Measurements from ENCODE around the gene EPHB2. TPM values are rescaled to one million over a fixed set of nuclear protein-coding genes. Genes with fewer than 3 reads are reported as not detected.
A peak's percentile ranks its signal among the peaks of the same experiment; 100 is the strongest.

Gene EPHB2
- total and polyA plus RNA-seq, 7 experiments from 2014 or later, result 0.27 to 2.2 (median 0.49) TPM; not detected in 3

DNA sequence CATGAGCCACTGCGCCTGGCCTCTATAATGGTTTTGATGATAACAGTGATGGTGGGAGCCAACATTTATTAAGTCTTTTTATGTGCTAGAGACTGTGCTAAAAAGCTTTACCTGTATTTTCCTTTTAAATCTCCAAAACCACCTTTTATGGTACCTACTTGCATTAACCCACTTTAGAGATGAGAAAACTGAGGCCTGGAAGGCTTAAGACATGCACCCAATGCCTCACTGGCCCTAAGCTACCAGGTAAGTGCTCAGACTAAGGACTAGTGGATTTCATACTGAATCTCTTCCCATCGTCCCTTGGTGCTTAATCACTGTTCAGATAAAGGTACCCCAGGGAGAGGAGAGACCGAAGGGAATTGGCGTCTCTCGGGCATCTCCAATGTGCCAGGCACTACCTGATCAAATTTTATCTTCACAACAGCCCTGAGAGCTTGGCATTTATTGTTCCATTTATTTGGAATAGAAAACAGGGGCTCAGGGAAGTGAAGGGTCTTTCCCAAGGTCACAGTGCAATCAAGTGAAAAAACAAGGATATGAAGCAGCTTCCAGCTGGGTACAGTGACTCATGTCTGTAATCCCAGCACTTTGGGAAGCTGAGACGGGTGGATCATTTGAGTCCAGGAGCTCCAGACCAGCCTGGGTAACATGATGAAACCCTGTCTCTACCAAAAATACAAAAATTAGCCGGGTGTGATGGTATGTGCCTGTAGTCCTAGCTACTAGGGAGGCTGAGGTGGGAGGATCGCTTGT is 177.9 kb downstream of the EPHB2 start:
- intact Hi-C loops (cut with micrococcal nuclease), result no loop called here

DNA sequence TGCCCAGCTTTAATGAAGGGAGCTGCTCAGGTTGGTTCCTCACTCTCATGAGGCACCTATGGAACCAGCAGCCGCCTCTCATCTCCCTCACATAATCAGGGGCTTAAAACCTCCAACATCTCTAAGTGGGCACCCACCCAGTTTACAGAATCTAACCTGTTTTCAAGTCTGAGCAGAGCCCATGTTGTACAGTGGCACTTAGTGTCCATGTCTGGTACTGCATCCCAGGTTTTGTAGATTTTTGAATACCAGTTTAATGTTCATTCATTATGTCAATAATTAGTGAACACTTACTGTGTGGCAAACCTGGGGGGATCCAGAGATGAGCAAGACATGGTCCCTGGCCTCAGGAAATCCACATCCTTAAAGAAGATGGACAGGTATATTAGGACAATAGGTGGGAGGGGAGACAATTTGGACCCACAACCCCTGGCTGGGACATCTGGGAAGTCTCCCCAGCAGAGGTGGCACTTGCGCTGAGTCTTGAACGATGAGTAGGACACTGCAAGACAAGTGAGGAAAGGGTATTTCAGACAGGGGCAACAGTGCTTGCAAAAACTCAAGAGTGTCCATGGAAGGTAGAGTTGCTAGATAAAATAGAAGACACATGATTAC is 178.7 kb downstream of the EPHB2 start:
- Mint-ChIP-seq H3K27ac (no peak overlapping the region), H3K27me3 (peaks cover 5 to 31% (median 14%) of the 10 kb centered on the region in 5 donors), H3K4me1 (peaks cover 6 to 11% (median 9%) of the 10 kb centered on the region in 7 donors), H3K9me3 (no peaks in the 10 kb centered on the region), H3K4me3 (no peak overlapping the region), H3K36me3 (no peaks in the 10 kb centered on the region)
- Histone ChIP-seq H3K9me3 (ENCODE audit: control insufficient read depth in 2 of 3, low read length in 3 of 3) (no peaks in the 10 kb centered on the region), H3K27ac (ENCODE audit: low read depth, low read length) (no peak overlapping the region), H3K4me1 (ENCODE audit: control insufficient read depth in 2 of 2, insufficient read depth in 2 of 2, low read length in 2 of 2) (peaks cover 0 to 8% of the 10 kb centered on the region in 2 donors), H3K4me3 (ENCODE audit: low read length) (no peak overlapping the region), H3K36me3 (ENCODE audit: control insufficient read depth in 2 of 3, insufficient read depth in 3 of 3, low read length in 3 of 3) (no peaks in the 10 kb centered on the region), H3K27me3 (ENCODE audit: control insufficient read depth in 2 of 2, insufficient read depth in 2 of 2, low read length in 2 of 2) (no peaks in the 10 kb centered on the region)
- intact Hi-C loops (cut with micrococcal nuclease), result no loop called here
- DNase-seq, result no peak
- ATAC-seq, result peak; percentile 55
- POLR2A ChIA-PET, result no interaction called here
- CTCF ChIA-PET, result no interaction called here

More for the DNA sequence above, 177.9 kb downstream of the EPHB2 start:
- Histone ChIP-seq H3K4me1 (ENCODE audit: control insufficient read depth in 2 of 2, insufficient read depth in 2 of 2, low read length in 2 of 2) (peaks cover 0 to 8% of the 10 kb centered on the region in 2 donors), H3K27me3 (ENCODE audit: control insufficient read depth in 2 of 2, insufficient read depth in 2 of 2, low read length in 2 of 2) (no peaks in the 10 kb centered on the region), H3K36me3 (ENCODE audit: control insufficient read depth in 2 of 3, insufficient read depth in 3 of 3, low read length in 3 of 3) (no peaks in the 10 kb centered on the region), H3K27ac (ENCODE audit: low read depth, low read length) (no peak overlapping the region), H3K9me3 (ENCODE audit: control insufficient read depth in 2 of 3, low read length in 3 of 3) (no peaks in the 10 kb centered on the region), H3K4me3 (ENCODE audit: low read length) (no peak overlapping the region)
- no peaks in the 10 kb centered on the region for H3K36me3 Mint-ChIP-seq
- POLR2A ChIA-PET, result no interaction called here
- H3K4me3 Mint-ChIP-seq, result no peak overlapping the region
- ATAC-seq (no peak), DNase-seq (no peak)
- H3K4me1 Mint-ChIP-seq, result peaks cover 6 to 11% (median 11%) of the 10 kb centered on the region in 7 donors
- CTCF ChIA-PET, result no interaction called here
- peaks cover 5 to 31% (median 14%) of the 10 kb centered on the region in 5 donors for H3K27me3 Mint-ChIP-seq
- no peaks in the 10 kb centered on the region for H3K9me3 Mint-ChIP-seq
- H3K27ac Mint-ChIP-seq, result no peak overlapping the region

DNA sequence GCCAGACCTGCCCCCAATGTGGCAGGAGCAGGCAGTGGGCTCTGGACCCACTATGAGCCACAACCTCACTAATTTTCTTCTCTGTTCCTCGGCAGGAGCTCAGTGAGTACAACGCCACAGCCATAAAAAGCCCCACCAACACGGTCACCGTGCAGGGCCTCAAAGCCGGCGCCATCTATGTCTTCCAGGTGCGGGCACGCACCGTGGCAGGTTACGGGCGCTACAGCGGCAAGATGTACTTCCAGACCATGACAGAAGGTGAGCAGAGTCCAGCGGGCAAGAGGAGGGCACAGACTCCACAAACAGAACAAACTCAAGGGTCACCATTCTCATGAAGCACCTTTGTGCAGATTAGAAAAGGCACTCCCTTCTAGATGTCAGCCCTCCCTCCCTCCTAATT is 182.2 kb downstream of the EPHB2 start:
- H3K36me3 ChIP-seq (ENCODE audit: control insufficient read depth in 2 of 3, insufficient read depth in 3 of 3, low read length in 3 of 3), result no peaks in the 10 kb centered on the region
- no peaks in the 10 kb centered on the region for H3K9me3 ChIP-seq (ENCODE audit: control insufficient read depth in 2 of 3, low read length in 3 of 3)
- no peaks in the 10 kb centered on the region for H3K4me1 ChIP-seq (ENCODE audit: control insufficient read depth in 2 of 2, insufficient read depth in 2 of 2, low read length in 2 of 2)
- H3K27me3 Mint-ChIP-seq, result peaks cover 8 to 26% (median 19%) of the 10 kb centered on the region in 5 donors
- no peak for ATAC-seq
- ChIA-PET POLR2A (no interaction called here), CTCF (no interaction called here)
- peaks cover 0 to 3% (median 0%) of the 10 kb centered on the region in 7 donors for H3K4me1 Mint-ChIP-seq
- H3K36me3 Mint-ChIP-seq, result no peaks in the 10 kb centered on the region
- H3K9me3 Mint-ChIP-seq, result no peaks in the 10 kb centered on the region
- no peak for DNase-seq
- intact Hi-C loops (cut with micrococcal nuclease), result no loop called here
- no peak overlapping the region for H3K4me3 ChIP-seq (ENCODE audit: low read length)
- no peaks in the 10 kb centered on the region for H3K27me3 ChIP-seq (ENCODE audit: control insufficient read depth in 2 of 2, insufficient read depth in 2 of 2, low read length in 2 of 2)
- no peak overlapping the region for H3K27ac ChIP-seq (ENCODE audit: low read depth, low read length)
- H3K27ac Mint-ChIP-seq, result no peak overlapping the region
- H3K4me3 Mint-ChIP-seq, result no peak overlapping the region

DNA sequence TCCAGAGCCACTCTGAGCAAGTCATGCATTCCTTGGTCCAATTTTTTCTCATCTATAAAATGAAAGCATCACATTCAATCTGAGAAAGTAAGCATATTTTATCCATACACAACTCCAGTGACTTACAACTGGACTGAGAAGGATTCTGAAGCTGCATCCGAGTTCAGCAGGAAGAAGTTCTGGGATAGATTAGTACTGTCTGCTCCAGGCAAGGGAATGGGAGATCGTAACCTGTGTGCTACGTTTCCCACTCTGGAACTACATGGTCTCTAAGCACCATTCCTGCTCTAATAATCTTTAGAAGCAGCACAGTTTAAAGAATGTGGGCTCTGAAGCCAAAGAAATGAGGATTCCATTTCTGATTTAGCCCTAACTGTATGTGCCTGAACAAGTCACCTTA is 182.7 kb downstream of the EPHB2 start:
- ChIA-PET POLR2A (no interaction called here), CTCF (no interaction called here)
- Histone ChIP-seq H3K27ac (ENCODE audit: low read depth, low read length) (no peak overlapping the region), H3K4me1 (ENCODE audit: control insufficient read depth in 2 of 2, insufficient read depth in 2 of 2, low read length in 2 of 2) (no peaks in the 10 kb centered on the region), H3K4me3 (ENCODE audit: low read length) (no peak overlapping the region), H3K27me3 (ENCODE audit: control insufficient read depth in 2 of 2, insufficient read depth in 2 of 2, low read length in 2 of 2) (no peaks in the 10 kb centered on the region), H3K9me3 (ENCODE audit: control insufficient read depth in 2 of 3, low read length in 3 of 3) (no peaks in the 10 kb centered on the region), H3K36me3 (ENCODE audit: control insufficient read depth in 2 of 3, insufficient read depth in 3 of 3, low read length in 3 of 3) (no peaks in the 10 kb centered on the region)
- Mint-ChIP-seq H3K4me1 (peaks cover 0 to 3% (median 0%) of the 10 kb centered on the region in 7 donors), H3K9me3 (peaks cover 0 to 2% (median 0%) of the 10 kb centered on the region in 11 donors), H3K4me3 (no peak overlapping the region), H3K27me3 (peaks cover 9 to 30% (median 24%) of the 10 kb centered on the region in 5 donors), H3K36me3 (no peaks in the 10 kb centered on the region), H3K27ac (no peak overlapping the region)
- intact Hi-C loops (cut with micrococcal nuclease), result no loop called here
- DNase-seq, result no peak
- ATAC-seq, result no peak

DNA sequence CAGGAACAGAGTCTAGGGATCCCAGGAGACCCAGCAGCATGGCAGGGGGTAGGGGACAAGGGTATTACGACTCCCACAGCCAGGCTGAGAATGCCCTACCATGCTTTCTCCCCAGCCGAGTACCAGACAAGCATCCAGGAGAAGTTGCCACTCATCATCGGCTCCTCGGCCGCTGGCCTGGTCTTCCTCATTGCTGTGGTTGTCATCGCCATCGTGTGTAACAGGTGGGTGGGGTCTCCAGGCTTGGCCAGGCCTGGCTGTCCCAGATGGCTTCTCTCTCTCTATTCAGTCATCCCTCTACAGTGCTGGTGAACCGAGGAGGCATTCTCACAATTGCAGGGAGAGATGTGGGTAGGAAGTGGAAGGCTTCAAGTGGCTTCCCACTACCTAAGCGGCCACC is 184.7 kb downstream of the EPHB2 start:
- no peak for DNase-seq
- POLR2A ChIA-PET, result no interaction called here
- H3K4me1 Mint-ChIP-seq, result peaks cover 0 to 1% (median 0%) of the 10 kb centered on the region in 7 donors
- Histone ChIP-seq H3K4me3 (ENCODE audit: low read length) (no peak overlapping the region), H3K27me3 (ENCODE audit: control insufficient read depth in 2 of 2, insufficient read depth in 2 of 2, low read length in 2 of 2) (no peaks in the 10 kb centered on the region), H3K27ac (ENCODE audit: low read depth, low read length) (no peak overlapping the region), H3K36me3 (ENCODE audit: control insufficient read depth in 2 of 3, insufficient read depth in 3 of 3, low read length in 3 of 3) (no peaks in the 10 kb centered on the region), H3K9me3 (ENCODE audit: control insufficient read depth in 2 of 3, low read length in 3 of 3) (no peaks in the 10 kb centered on the region), H3K4me1 (ENCODE audit: control insufficient read depth in 2 of 2, insufficient read depth in 2 of 2, low read length in 2 of 2) (no peaks in the 10 kb centered on the region)
- intact Hi-C loops (cut with micrococcal nuclease), result no loop called here
- no peak overlapping the region for H3K27ac Mint-ChIP-seq
- H3K9me3 Mint-ChIP-seq, result peaks cover 0 to 2% (median 0%) of the 10 kb centered on the region in 11 donors
- CTCF ChIA-PET, result no interaction called here
- no peak for ATAC-seq
- peaks cover 6 to 23% (median 14%) of the 10 kb centered on the region in 5 donors for H3K27me3 Mint-ChIP-seq
- H3K4me3 Mint-ChIP-seq, result no peak overlapping the region
- no peaks in the 10 kb centered on the region for H3K36me3 Mint-ChIP-seq

DNA sequence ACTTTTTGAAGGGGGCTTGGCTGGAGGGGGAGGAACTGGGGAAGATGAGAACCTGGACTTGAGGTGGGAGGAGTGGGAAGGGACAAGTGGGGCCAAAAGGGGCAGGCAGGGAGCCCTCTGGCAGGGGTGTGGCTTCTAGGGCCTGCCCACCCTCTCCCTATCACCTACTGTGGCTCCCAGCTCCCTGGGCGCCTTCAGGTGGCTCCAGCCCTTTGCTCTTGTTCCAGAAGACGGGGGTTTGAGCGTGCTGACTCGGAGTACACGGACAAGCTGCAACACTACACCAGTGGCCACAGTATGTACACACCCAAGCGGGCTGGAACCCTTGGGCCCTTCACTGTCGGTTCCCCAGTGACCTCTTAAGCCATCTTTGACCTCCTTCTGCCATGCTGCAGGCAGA is 185.5 kb downstream of the EPHB2 start:
- H3K36me3 ChIP-seq (ENCODE audit: control insufficient read depth in 2 of 3, insufficient read depth in 3 of 3, low read length in 3 of 3), result no peaks in the 10 kb centered on the region
- no peaks in the 10 kb centered on the region for H3K4me1 ChIP-seq (ENCODE audit: control insufficient read depth in 2 of 2, insufficient read depth in 2 of 2, low read length in 2 of 2)
- CTCF ChIA-PET, result no interaction called here
- Mint-ChIP-seq H3K27me3 (peaks cover 8 to 23% (median 14%) of the 10 kb centered on the region in 5 donors), H3K9me3 (peaks cover 0 to 2% (median 0%) of the 10 kb centered on the region in 11 donors), H3K27ac (no peak overlapping the region), H3K36me3 (no peaks in the 10 kb centered on the region), H3K4me1 (peaks cover 0 to 1% (median 0%) of the 10 kb centered on the region in 7 donors), H3K4me3 (no peak overlapping the region)
- ATAC-seq (no peak), DNase-seq (no peak)
- no peaks in the 10 kb centered on the region for H3K27me3 ChIP-seq (ENCODE audit: control insufficient read depth in 2 of 2, insufficient read depth in 2 of 2, low read length in 2 of 2)
- no peak overlapping the region for H3K4me3 ChIP-seq (ENCODE audit: low read length)
- H3K27ac ChIP-seq (ENCODE audit: low read depth, low read length), result no peak overlapping the region
- POLR2A ChIA-PET, result no interaction called here
- no peaks in the 10 kb centered on the region for H3K9me3 ChIP-seq (ENCODE audit: control insufficient read depth in 2 of 3, low read length in 3 of 3)
- intact Hi-C loops (cut with micrococcal nuclease), result no loop called here

DNA sequence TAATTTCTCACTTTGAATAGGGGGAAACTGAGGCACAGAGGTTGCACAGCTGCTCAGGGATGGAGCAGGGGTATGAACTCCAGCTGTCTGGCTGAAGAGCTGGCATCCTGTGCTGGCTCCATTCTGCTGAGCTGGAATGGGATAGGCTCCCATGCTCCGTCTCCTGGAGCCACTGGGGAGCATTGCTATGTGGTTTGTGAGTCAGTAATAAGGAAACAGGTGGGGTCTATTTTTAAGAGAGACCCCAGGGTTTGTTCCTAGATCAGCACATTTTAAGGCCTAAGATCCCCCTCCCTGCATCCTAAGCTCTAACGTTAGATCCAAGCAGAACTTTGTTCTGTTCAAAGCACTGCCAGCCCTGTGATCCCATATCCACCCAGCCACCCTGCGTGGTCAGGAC is 189.8 kb downstream of the EPHB2 start:
- no peaks in the 10 kb centered on the region for H3K4me1 ChIP-seq (ENCODE audit: control insufficient read depth in 2 of 2, insufficient read depth in 2 of 2, low read length in 2 of 2)
- CTCF ChIA-PET, result no interaction called here
- no peak for DNase-seq
- no peak overlapping the region for H3K4me3 Mint-ChIP-seq
- H3K27me3 ChIP-seq (ENCODE audit: control insufficient read depth in 2 of 2, insufficient read depth in 2 of 2, low read length in 2 of 2), result no peaks in the 10 kb centered on the region
- intact Hi-C loops (cut with micrococcal nuclease), result no loop called here
- H3K27ac ChIP-seq (ENCODE audit: low read depth, low read length), result no peak overlapping the region
- no peak for ATAC-seq
- H3K36me3 ChIP-seq (ENCODE audit: control insufficient read depth in 2 of 3, insufficient read depth in 3 of 3, low read length in 3 of 3), result no peaks in the 10 kb centered on the region
- no peak overlapping the region for H3K27ac Mint-ChIP-seq
- POLR2A ChIA-PET, result no interaction called here
- no peaks in the 10 kb centered on the region for H3K9me3 ChIP-seq (ENCODE audit: control insufficient read depth in 2 of 3, low read length in 3 of 3)
- peaks cover 0 to 2% (median 0%) of the 10 kb centered on the region in 11 donors for H3K9me3 Mint-ChIP-seq
- peaks cover 8 to 31% (median 19%) of the 10 kb centered on the region in 5 donors for H3K27me3 Mint-ChIP-seq
- H3K36me3 Mint-ChIP-seq, result no peaks in the 10 kb centered on the region
- H3K4me1 Mint-ChIP-seq, result peaks cover 0 to 1% (median 0%) of the 10 kb centered on the region in 7 donors
- no peak overlapping the region for H3K4me3 ChIP-seq (ENCODE audit: low read length)

Measured in naive thymus-derived CD4-positive, alpha-beta T cell (primary cell).